ENCODE measurements around the gene CTNNA2. TPM values are rescaled to one million over a fixed set of nuclear protein-coding genes. Genes with fewer than 3 reads are reported as not detected.

CTNNA2 gene
- total and polyA plus RNA-seq, 12 donors: 0.09 to 0.57 (median 0.15) TPM; not detected in 9

DNA sequence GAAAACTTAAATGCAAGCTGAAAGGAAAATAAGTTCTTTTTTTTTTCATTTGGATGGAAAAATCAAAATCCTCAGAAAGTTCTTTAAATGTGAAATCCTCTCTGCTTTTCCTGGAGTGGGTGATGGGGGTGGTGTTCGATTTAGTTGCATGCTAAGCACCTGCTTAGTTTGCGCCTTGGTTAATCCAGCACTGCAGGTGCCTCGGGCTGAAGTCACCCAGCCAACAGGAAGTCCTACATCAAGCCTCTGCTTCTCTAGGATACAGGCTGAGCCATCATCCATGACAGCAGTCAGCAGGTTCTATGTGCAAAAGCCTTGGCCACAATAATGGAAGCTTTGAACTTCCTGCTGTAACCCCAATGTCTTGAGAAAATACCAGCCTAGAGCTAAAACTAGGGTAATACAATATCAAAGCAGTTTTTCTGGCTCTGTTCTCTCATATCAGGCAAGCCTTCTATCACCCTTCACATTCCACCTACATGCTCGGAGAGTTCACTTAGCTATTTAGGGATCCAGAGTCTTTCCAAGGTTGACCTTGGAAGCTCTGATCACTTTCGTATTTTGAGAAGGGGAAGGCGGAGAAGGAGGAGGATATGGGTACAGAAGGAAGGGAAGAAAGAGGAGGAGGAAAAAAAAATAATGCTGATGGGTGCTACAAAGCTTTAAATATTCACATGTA is 907.8 kb downstream of the CTNNA2 start:
- Histone ChIP-seq H3K27me3 (no peaks in the 10 kb centered on the region), H3K4me1 (no peaks in the 10 kb centered on the region), H3K27ac (no peak overlapping the region), H3K9me3 (peaks cover 0 to 21% (median 0%) of the 10 kb centered on the region in 11 donors), H3K36me3 (no peaks in the 10 kb centered on the region), H3K4me3 (no peak overlapping the region)
- no peak for DNase-seq
- ATAC-seq: no peak
- intact Hi-C loops (cut with DNase I): loop anchor here in 1 of 10 donors (10.0 kb wide), 1 partner anchor 86 kb away; no protein-coding TSS in a partner anchor
- WGBS, 2 donors: 51 to 58% methylated on average over 6 of the region's 6 CpGs
- TF ChIP-seq, protein P1, sequence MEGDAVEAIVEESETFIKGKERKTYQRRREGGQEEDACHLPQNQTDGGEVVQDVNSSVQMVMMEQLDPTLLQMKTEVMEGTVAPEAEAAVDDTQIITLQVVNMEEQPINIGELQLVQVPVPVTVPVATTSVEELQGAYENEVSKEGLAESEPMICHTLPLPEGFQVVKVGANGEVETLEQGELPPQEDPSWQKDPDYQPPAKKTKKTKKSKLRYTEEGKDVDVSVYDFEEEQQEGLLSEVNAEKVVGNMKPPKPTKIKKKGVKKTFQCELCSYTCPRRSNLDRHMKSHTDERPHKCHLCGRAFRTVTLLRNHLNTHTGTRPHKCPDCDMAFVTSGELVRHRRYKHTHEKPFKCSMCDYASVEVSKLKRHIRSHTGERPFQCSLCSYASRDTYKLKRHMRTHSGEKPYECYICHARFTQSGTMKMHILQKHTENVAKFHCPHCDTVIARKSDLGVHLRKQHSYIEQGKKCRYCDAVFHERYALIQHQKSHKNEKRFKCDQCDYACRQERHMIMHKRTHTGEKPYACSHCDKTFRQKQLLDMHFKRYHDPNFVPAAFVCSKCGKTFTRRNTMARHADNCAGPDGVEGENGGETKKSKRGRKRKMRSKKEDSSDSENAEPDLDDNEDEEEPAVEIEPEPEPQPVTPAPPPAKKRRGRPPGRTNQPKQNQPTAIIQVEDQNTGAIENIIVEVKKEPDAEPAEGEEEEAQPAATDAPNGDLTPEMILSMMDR (IDR thresholded peaks at IDR 0.05): no peak

DNA sequence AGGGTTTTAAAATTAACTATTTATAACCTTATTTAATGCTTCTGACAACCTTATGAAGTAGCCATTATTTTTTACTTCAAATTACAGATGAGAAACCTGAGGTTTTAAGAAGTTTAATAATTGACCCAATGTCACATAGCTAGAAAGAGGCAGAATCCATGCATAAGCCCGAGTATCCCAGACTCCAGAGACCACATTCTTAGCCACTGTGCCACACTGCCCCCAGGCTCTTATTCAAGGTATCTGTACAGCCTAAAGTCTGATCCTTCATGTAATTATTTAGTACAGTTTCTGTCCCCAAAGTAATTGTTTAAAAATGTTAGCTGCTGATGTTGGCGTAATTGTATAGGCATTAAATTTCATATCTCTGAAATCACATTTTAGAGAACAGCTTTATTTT is 916.4 kb downstream of the CTNNA2 start:
- WGBS, 2 donors: 85 to 86% methylated on average over 2 of the region's 2 CpGs
- DNase-seq: no peak
- Histone ChIP-seq H3K27ac (no peak overlapping the region), H3K4me1 (peaks cover 0 to 11% (median 0%) of the 10 kb centered on the region in 9 donors), H3K4me3 (no peak overlapping the region), H3K9me3 (no peaks in the 10 kb centered on the region), H3K36me3 (no peaks in the 10 kb centered on the region), H3K27me3 (peaks cover 0 to 8% (median 0%) of the 10 kb centered on the region in 7 donors)
- ATAC-seq: no peak
- intact Hi-C loops (cut with DNase I): loop anchor here in 1 of 10 donors (10.0 kb wide), 1 partner anchor 94 kb away; no protein-coding TSS in a partner anchor
- TF ChIP-seq, protein P1 (IDR thresholded peaks at IDR 0.05): peak in 1 of 9 donors; percentile 19

DNA sequence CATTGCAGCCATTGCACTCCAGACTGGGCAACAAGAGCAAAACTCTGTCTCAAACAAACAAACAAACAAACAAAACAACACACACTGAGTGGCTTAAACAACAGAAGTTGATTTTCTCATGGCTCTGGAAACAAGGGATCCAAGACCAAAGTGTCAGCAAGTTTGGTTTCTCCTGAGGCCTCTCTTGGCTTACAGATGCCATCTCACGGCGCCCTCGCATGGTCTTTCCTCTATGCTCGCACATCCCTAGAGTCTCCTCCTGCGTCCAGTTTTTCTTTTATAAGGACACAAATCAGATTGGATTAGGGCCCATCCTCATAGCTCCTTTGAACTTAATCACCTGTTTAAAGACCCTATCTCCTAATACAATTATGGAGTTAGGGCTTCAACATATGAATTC is 925.1 kb downstream of the CTNNA2 start:
- ATAC-seq: no peak
- Histone ChIP-seq H3K27me3 (peaks cover 0 to 6% (median 0%) of the 10 kb centered on the region in 7 donors), H3K27ac (no peak overlapping the region), H3K4me1 (no peaks in the 10 kb centered on the region), H3K9me3 (no peaks in the 10 kb centered on the region), H3K4me3 (no peak overlapping the region), H3K36me3 (no peaks in the 10 kb centered on the region)
- DNase-seq: no peak
- intact Hi-C loops (cut with DNase I): no loop called here
- 89 to 91% methylated on average over 5 of the region's 5 CpGs for WGBS, 2 donors
- TF ChIP-seq, protein P1 (IDR thresholded peaks at IDR 0.05): no peak

DNA sequence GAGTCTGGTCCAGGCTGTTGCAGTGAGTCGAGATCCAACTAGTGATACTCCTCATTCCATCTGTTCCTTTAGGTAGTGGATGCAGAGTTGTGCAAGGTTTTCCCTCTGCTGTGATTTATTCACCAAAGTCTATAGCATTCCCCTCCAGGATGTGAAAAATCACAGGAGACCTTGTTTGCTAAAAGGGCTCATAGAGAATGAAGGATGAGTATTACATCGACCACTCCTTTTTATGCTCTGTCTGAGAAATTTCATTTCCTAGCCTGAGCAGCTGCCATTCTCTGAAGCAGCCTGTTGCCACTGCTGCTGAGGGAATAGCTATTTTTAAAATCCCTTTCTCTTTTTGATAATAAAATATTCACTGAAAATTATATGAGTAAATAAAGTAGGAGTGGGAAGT is 925.8 kb downstream of the CTNNA2 start:
- H3K9me3 ChIP-seq: no peaks in the 10 kb centered on the region
- 68 to 80% methylated on average over 2 of the region's 2 CpGs for WGBS, 2 donors
- no peak for ATAC-seq

More for the DNA sequence above, 925.8 kb downstream of the CTNNA2 start:
- Histone ChIP-seq H3K36me3 (no peaks in the 10 kb centered on the region), H3K27ac (no peak overlapping the region), H3K4me1 (no peaks in the 10 kb centered on the region), H3K4me3 (no peak overlapping the region), H3K27me3 (no peaks in the 10 kb centered on the region)
- no peak for DNase-seq
- intact Hi-C loops (cut with DNase I): no loop called here
- TF ChIP-seq, protein P1 (IDR thresholded peaks at IDR 0.05): no peak

Measured in heart right ventricle (tissue), 16 donors.